Thyroid gland (tissue), 4 donors: ENCODE data around the gene MPP7. TPM values are rescaled to one million over a fixed set of nuclear protein-coding genes. Genes with fewer than 3 reads are reported as not detected.

Source experiments
- DNase-seq, 2 donors: peaks; one replicate each; pipeline ENCODE4 v3.0.0-alpha.2; 2019
- H3K27ac ChIP-seq, 3 donors: fragments of 200-600 bp; sonication (generic); 1 replicate in 2 of 3; 2 replicates in 1 of 3; pipeline ENCODE4 v1.5.1; 2016 to 2019; ENCODE audit warnings: mild to moderate bottlenecking in 1 of 3, moderate library complexity in 1 of 3
- H3K27me3 ChIP-seq: fragments of 200-600 bp; sonication (generic); one replicate; pipeline ENCODE4 v1.5.1; 2019
- H3K36me3 ChIP-seq, 2 donors: fragments of 200-600 bp; sonication (generic); one replicate each; pipeline ENCODE4 v1.5.1; 2016 to 2019
- H3K4me1 ChIP-seq, 2 donors: fragments of 200-600 bp; sonication (generic); one replicate each; pipeline ENCODE4 v1.5.1; 2017 to 2019
- H3K4me3 ChIP-seq, 3 donors: fragments of 200-600 bp; sonication (generic); replicated peaks in 1 of 3; 1 replicate in 2 of 3; 2 replicates in 1 of 3; pipeline ENCODE4 v1.5.1; 2016; ENCODE audit warnings: mild to moderate bottlenecking in 1 of 3
- H3K9me3 ChIP-seq: fragments of 200-600 bp; sonication (generic); one replicate; pipeline ENCODE4 v1.5.1; 2017
- POLR2A ChIP-seq, 2 donors: fragments of 450-650 bp; IDR thresholded peaks; one replicate each; pipeline ENCODE4 v1.6.1; 2017; ENCODE audit warnings: antibody characterized with exemption in 2 of 2, mild to moderate bottlenecking in 2 of 2, moderate library complexity in 1 of 2
- WGBS, 2 donors: methylation state at CpG; one replicate each; pipeline ENCODE4 v1.1.5; 2017; 5-methylcytosine and 5-hydroxymethylcytosine counted together
- intact Hi-C: fragments of 100-400 bp; cut with DNase I; formaldehyde crosslinking; loops from one replicate; pipeline ENCODE4 v1.15.1; 2023
- total RNA-seq, 4 donors: library from RNA; depleted of rRNA; stranded (reverse); fragments of >200 nt; gene quantifications; one replicate each; pipeline ENCODE4 v1.2.3, GENCODE V29; 2016
- TF ChIP-seq, protein P1 (sequence below), 6 experiments: fragments of 200-600 bp in 3 of 6; fragments of 450-650 bp in 3 of 6; sonication (generic) in 3 of 6; IDR thresholded peaks; one replicate each; pipeline ENCODE4 v1.5.1; 2016 to 2019; ENCODE audit warnings: antibody characterized with exemption in 6 of 6, mild to moderate bottlenecking in 2 of 6, inconsistent platforms in 1 of 6, moderate library complexity in 1 of 6

Gene MPP7
- total RNA-seq, 4 donors from 2014 or later: 21.2 to 37.7 (median 26.6) TPM

DNA sequence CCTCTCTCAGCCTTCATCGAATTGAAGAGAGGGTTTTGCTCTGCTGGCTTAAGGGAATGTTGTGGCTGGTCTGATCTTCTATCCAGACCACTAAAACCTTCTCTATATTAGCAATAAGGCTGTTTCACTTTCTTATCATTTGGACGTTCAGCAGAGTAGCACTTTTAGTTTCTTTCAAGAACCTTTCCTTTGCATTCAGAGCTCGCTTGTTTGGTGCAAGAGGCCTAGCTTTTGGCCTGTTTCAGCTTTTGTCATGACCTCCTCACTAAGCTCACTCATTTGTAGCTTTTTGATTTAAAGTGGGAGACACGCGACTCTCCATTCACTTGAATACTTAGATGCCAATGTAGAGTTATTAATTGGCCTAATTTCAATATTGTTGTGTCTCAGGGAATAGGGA is 3.9 kb downstream of the MPP7 start:
- no peak for TF ChIP-seq POLR2A (IDR thresholded peaks at IDR 0.05)
- TF ChIP-seq, protein P1, sequence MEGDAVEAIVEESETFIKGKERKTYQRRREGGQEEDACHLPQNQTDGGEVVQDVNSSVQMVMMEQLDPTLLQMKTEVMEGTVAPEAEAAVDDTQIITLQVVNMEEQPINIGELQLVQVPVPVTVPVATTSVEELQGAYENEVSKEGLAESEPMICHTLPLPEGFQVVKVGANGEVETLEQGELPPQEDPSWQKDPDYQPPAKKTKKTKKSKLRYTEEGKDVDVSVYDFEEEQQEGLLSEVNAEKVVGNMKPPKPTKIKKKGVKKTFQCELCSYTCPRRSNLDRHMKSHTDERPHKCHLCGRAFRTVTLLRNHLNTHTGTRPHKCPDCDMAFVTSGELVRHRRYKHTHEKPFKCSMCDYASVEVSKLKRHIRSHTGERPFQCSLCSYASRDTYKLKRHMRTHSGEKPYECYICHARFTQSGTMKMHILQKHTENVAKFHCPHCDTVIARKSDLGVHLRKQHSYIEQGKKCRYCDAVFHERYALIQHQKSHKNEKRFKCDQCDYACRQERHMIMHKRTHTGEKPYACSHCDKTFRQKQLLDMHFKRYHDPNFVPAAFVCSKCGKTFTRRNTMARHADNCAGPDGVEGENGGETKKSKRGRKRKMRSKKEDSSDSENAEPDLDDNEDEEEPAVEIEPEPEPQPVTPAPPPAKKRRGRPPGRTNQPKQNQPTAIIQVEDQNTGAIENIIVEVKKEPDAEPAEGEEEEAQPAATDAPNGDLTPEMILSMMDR (IDR thresholded peaks at IDR 0.05): no peak
- no peak for DNase-seq
- no peak overlapping the region for H3K4me3 ChIP-seq
- no peaks in the 10 kb centered on the region for H3K9me3 ChIP-seq
- H3K36me3 ChIP-seq: no peaks in the 10 kb centered on the region
- WGBS, 2 donors: 50 to 55% methylated on average over 5 of the region's 5 CpGs
- H3K27me3 ChIP-seq: no peaks in the 10 kb centered on the region
- peaks cover 3 to 14% of the 10 kb centered on the region in 2 donors for H3K4me1 ChIP-seq
- H3K27ac ChIP-seq: peak overlapping the region in 1 of 3 donors; percentile 11
- intact Hi-C loops: no loop called here

DNA sequence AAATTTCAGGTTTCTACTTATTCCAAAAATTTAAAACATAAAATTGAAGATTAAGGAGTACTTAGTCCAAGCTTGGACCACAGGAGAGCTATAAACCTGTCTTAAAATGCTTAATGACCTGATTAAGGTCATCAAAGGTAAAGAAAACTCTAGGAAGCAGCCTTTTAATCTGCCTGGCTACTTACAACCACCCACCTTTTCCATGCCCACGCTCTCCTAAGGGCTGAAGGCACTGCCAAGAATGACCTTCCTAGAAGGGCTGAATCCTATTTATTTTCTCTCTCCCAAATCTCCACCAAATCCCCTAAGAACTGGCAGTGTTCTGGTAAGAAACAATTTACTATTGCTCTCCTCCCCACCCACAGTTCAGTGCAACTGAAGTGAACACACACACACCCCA is 6.8 kb downstream of the MPP7 start:
- no peaks in the 10 kb centered on the region for H3K36me3 ChIP-seq
- DNase-seq: no peak
- no peaks in the 10 kb centered on the region for H3K27me3 ChIP-seq
- peaks cover 3 to 7% of the 10 kb centered on the region in 2 donors for H3K4me1 ChIP-seq
- intact Hi-C loops: no loop called here
- H3K27ac ChIP-seq: peak overlapping the region in 1 of 3 donors; percentile 35
- 20 to 46% methylated on average over 1 of the region's 1 CpG for WGBS, 2 donors
- H3K4me3 ChIP-seq: no peak overlapping the region
- TF ChIP-seq, protein P1 (IDR thresholded peaks at IDR 0.05): no peak
- TF ChIP-seq POLR2A (IDR thresholded peaks at IDR 0.05): no peak
- H3K9me3 ChIP-seq: no peaks in the 10 kb centered on the region

DNA sequence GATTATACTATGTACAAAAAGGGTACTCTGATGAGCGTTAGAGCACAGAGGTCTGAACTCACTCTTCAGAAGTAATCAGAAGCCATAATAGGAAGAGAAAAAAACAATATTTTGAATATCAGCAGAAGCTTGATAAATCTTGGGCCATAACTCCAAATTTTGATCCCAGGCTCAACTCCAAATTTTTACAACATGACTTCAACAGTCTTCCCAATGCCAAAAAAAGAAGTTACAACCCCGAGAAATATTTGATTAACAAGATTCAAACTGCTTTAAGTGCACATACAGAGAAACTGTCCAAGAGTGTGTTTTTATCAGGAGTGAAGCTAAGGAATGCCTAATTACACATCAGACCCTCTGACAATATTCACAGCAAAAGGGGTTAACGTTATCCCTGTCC is 7.5 kb downstream of the MPP7 start:
- intact Hi-C loops: no loop called here
- WGBS, 2 donors: 48 to 54% methylated on average over 3 of the region's 3 CpGs
- Histone ChIP-seq H3K9me3 (no peaks in the 10 kb centered on the region), H3K4me3 (no peak overlapping the region), H3K27me3 (no peaks in the 10 kb centered on the region), H3K27ac (peak overlapping the region in 2 of 3 donors; percentile 16 to 35), H3K4me1 (peaks cover 3 to 7% of the 10 kb centered on the region in 2 donors), H3K36me3 (no peaks in the 10 kb centered on the region)
- TF ChIP-seq, protein P1 (IDR thresholded peaks at IDR 0.05): no peak
- TF ChIP-seq POLR2A (IDR thresholded peaks at IDR 0.05): no peak
- DNase-seq: no peak

DNA sequence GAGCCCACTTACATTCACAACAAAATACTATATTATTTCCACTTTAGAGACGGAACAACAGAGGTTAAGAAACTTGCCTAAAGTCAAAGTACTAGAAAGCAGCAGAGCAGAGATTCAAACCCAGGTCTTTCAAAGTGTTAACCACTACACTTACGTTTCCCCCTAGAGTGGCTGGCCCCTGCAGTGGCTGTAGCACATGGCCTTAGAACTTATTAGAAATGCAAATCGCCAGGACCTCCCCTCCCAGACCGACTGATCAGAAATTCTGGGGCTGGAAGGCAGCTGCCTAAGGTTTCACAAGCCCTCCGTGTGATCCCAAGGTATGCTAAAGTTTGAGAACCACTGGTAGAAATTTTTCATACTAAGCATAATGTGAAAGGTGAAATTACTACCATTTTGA is 8.1 kb downstream of the MPP7 start:
- 74 to 79% methylated on average over 5 of the region's 5 CpGs for WGBS, 2 donors
- intact Hi-C loops: no loop called here
- Histone ChIP-seq H3K9me3 (no peaks in the 10 kb centered on the region), H3K27me3 (no peaks in the 10 kb centered on the region), H3K4me3 (no peak overlapping the region), H3K36me3 (no peaks in the 10 kb centered on the region), H3K4me1 (peaks cover 3 to 7% of the 10 kb centered on the region in 2 donors), H3K27ac (peak overlapping the region in 2 of 3 donors; percentile 16 to 35)
- no peak for TF ChIP-seq POLR2A (IDR thresholded peaks at IDR 0.05)
- TF ChIP-seq, protein P1 (IDR thresholded peaks at IDR 0.05): no peak
- no peak for DNase-seq

DNA sequence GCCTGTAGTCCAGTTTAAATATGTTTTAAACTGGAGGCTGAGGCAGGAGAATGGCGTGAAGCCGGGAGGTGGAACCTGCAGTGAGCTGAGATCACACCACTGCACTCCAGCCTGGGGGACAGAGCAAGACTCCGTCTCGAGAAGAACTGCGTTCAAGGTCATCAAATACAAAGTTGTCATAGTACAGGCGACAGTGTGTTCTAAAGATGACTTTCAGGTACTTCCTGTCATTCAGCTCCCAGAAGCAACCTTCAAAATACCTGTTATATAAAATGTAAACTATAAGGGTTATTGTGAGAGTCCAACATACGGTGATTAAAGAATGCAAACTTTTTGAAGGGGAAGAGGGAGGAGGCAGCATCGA is 8.7 kb downstream of the MPP7 start:
- H3K4me1 ChIP-seq: peaks cover 3 to 7% of the 10 kb centered on the region in 2 donors
- intact Hi-C loops: no loop called here
- peak overlapping the region in 1 of 3 donors; percentile 35 for H3K27ac ChIP-seq
- H3K4me3 ChIP-seq: no peak overlapping the region
- H3K36me3 ChIP-seq: no peaks in the 10 kb centered on the region
- no peak for DNase-seq
- no peaks in the 10 kb centered on the region for H3K9me3 ChIP-seq
- TF ChIP-seq, protein P1 (IDR thresholded peaks at IDR 0.05): no peak
- TF ChIP-seq POLR2A (IDR thresholded peaks at IDR 0.05): no peak
- no peaks in the 10 kb centered on the region for H3K27me3 ChIP-seq
- 80 to 86% methylated on average over 8 of the region's 8 CpGs for whole genome bisulfite sequencing, 2 donors
